PC-3 (cell line): ENCODE results near the gene USH2A. TPM values are rescaled to one million over a fixed set of nuclear protein-coding genes. Genes with fewer than 3 reads are reported as not detected.
A peak's percentile ranks its signal among the peaks of the same experiment; 100 is the strongest.

Experiments
- ATAC-seq: fragments of 200-7000 bp; cut with Tn5 transposase; 2 replicates; pipeline ENCODE4 v1.9.1; 2020; ENCODE audit warnings: mild to moderate bottlenecking, moderate library complexity
- BruUV-seq: library from RNA; stranded (reverse); fragments of 400-500 nt; replicated peaks from 2 replicates; lab custom pipeline; 2021; lab: Mats Ljungman, UMichigan
- CTCF ChIA-PET: fragments of 300-600 bp; sonication (Branson Sonifier 250); formaldehyde crosslinking; loops from one replicate; lab custom pipeline; 2022; ENCODE audit warnings: antibody characterized with exemption; lab: Charles Lee
- POLR2A ChIA-PET: fragments of 300-600 bp; sonication (Branson Sonifier 250); formaldehyde crosslinking; loops from one replicate; lab custom pipeline; 2022; ENCODE audit warnings: antibody characterized with exemption; ENCODE audit not compliant: unreplicated experiment; lab: Charles Lee
- DNase-seq: peaks from one replicate; pipeline ENCODE4 v3.0.0-alpha.2; 2015
- H2AFZ ChIP-seq: fragments of 300-600 bp; sonication (generic); 2 replicates; pipeline ENCODE4 v1.6.0; 2016; ENCODE audit warnings: antibody characterized with exemption, low read length
- H3F3A ChIP-seq: fragments of 300-600 bp; sonication (generic); one replicate; pipeline ENCODE4 v1.6.0; 2017; ENCODE audit warnings: antibody characterized with exemption, low read length, control low read depth, mild to moderate bottlenecking; ENCODE audit not compliant: unreplicated experiment
- H3K27ac ChIP-seq: fragments of 300-600 bp; sonication (generic); 2 replicates; pipeline ENCODE4 v1.5.1; 2016; ENCODE audit warnings: mild to moderate bottlenecking, low read length
- H3K27me3 ChIP-seq: fragments of 300-600 bp; sonication (generic); 2 replicates; pipeline ENCODE4 v1.6.1; 2016; ENCODE audit warnings: low read length, mixed read lengths
- H3K36me3 ChIP-seq: fragments of 300-600 bp; sonication (generic); 2 replicates; pipeline ENCODE4 v1.6.1; 2016; ENCODE audit warnings: low read depth, mixed run types, low read length, mixed read lengths
- H3K4me1 ChIP-seq: fragments of 300-600 bp; sonication (generic); 2 replicates; pipeline ENCODE4 v1.5.1; 2016; ENCODE audit warnings: low read length; ENCODE audit not compliant: insufficient read depth
- H3K4me2 ChIP-seq: fragments of 300-600 bp; sonication (generic); 2 replicates; pipeline ENCODE4 v1.6.0; 2016; ENCODE audit warnings: low read length
- H3K4me3 ChIP-seq: fragments of 300-600 bp; sonication (generic); 2 replicates; pipeline ENCODE4 v1.5.1; 2016; ENCODE audit warnings: mild to moderate bottlenecking, low read length, mixed read lengths
- H3K79me2 ChIP-seq: fragments of 300-600 bp; sonication (generic); 2 replicates; pipeline ENCODE4 v1.6.1; 2017; ENCODE audit warnings: low read length, mixed read lengths
- H3K9ac ChIP-seq: fragments of 300-600 bp; sonication (generic); 2 replicates; pipeline ENCODE4 v1.6.0; 2016; ENCODE audit warnings: mild to moderate bottlenecking, low read length
- H3K9me2 ChIP-seq: fragments of 300-600 bp; sonication (generic); replicated peaks from 2 replicates; pipeline ENCODE4 v1.6.1; 2016; ENCODE audit warnings: mixed run types, low read length, mixed read lengths
- H3K9me3 ChIP-seq: fragments of 300-600 bp; sonication (generic); 2 replicates; pipeline ENCODE4 v1.6.1; 2016; ENCODE audit warnings: low read length, mixed read lengths
- H4K20me1 ChIP-seq: fragments of 300-600 bp; sonication (generic); 2 replicates; pipeline ENCODE4 v1.6.1; 2016; ENCODE audit warnings: low read length, mixed read lengths
- EZH2 ChIP-seq: fragments of 300-600 bp; sonication (generic); IDR thresholded peaks from one replicate; pipeline ENCODE4 v1.6.1; 2017; ENCODE audit warnings: antibody characterized with exemption, mild to moderate bottlenecking, low read length; ENCODE audit not compliant: unreplicated experiment
- EZH2phosphoT487 ChIP-seq: fragments of 300-600 bp; sonication (generic); IDR thresholded peaks from 2 replicates; pipeline ENCODE4 v1.6.1; 2018; ENCODE audit warnings: mild to moderate bottlenecking, antibody characterized with exemption, low read length, borderline replicate concordance
- intact Hi-C: fragments of 100-400 bp; cut with micrococcal nuclease; formaldehyde crosslinking; loops from 2 replicates; pipeline ENCODE4 v1.9.0; 2023
- total RNA-seq: library from RNA; depleted of rRNA; stranded (reverse); fragments of >200 nt; gene quantifications from 2 replicates; pipeline ENCODE4 v1.2.3, GENCODE V29; 2014
- TF ChIP-seq, protein P1 (sequence below): fragments of 300-600 bp; sonication (generic); conservative IDR thresholded peaks from 2 replicates; pipeline ENCODE4 v1.5.1; 2017; ENCODE audit warnings: antibody characterized with exemption, low read depth, mild to moderate bottlenecking, low read length

The USH2A gene
- total RNA-seq, 1 experiment from 2014 or later = not detected

- Histone ChIP-seq H3K36me3 (no peaks in the 10 kb centered on the region), H3K4me2 (peak overlapping the region; percentile 0; the same call in 1 of the 2 replicates), H3K9me2 (no peaks in the 10 kb centered on the region), H3F3A (no peaks in the 10 kb centered on the region), H3K9ac (no peak overlapping the region), H2AFZ (no peak overlapping the region), H3K27ac (no peak overlapping the region), H4K20me1 (no peaks in the 10 kb centered on the region), H3K4me3 (no peak overlapping the region), H3K9me3 (no peaks in the 10 kb centered on the region), H3K4me1 (no peaks in the 10 kb centered on the region), H3K27me3 (peaks cover 91% of the 10 kb centered on the region), H3K79me2 (no peaks in the 10 kb centered on the region)
- ChIA-PET CTCF (no interaction called here), POLR2A (no interaction called here)
- intact Hi-C loops = no loop called here
- no TSS peak for BruUV-seq
- DNase-seq (no peak), ATAC-seq (peak; percentile 66)
- 0 out of 2 replicates have a peak, but pooled peaks have one; percentile 36 for TF ChIP-seq EZH2phosphoT487
- TF ChIP-seq, protein P1, sequence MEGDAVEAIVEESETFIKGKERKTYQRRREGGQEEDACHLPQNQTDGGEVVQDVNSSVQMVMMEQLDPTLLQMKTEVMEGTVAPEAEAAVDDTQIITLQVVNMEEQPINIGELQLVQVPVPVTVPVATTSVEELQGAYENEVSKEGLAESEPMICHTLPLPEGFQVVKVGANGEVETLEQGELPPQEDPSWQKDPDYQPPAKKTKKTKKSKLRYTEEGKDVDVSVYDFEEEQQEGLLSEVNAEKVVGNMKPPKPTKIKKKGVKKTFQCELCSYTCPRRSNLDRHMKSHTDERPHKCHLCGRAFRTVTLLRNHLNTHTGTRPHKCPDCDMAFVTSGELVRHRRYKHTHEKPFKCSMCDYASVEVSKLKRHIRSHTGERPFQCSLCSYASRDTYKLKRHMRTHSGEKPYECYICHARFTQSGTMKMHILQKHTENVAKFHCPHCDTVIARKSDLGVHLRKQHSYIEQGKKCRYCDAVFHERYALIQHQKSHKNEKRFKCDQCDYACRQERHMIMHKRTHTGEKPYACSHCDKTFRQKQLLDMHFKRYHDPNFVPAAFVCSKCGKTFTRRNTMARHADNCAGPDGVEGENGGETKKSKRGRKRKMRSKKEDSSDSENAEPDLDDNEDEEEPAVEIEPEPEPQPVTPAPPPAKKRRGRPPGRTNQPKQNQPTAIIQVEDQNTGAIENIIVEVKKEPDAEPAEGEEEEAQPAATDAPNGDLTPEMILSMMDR = no peak
These were observed 531.8 kb downstream of the USH2A start for GRCh38 chr1:215891266-215892057.

- no TSS peak for BruUV-seq
- no peaks in the 10 kb centered on the region for H3K36me3 ChIP-seq
- no peak overlapping the region for H3K9ac ChIP-seq
- no peaks in the 10 kb centered on the region for H4K20me1 ChIP-seq
- no peaks in the 10 kb centered on the region for H3F3A ChIP-seq
- no peak overlapping the region for H3K4me2 ChIP-seq
- POLR2A ChIA-PET = no interaction called here
- CTCF ChIA-PET = no interaction called here
- no peak overlapping the region for H3K27ac ChIP-seq
- ATAC-seq (no peak), DNase-seq (no peak)
- no peaks in the 10 kb centered on the region for H3K4me1 ChIP-seq
- TF ChIP-seq EZH2phosphoT487 = no peak
- TF ChIP-seq, protein P1 = no peak
- no peak for TF ChIP-seq EZH2
- H3K4me3 ChIP-seq = no peak overlapping the region
- H3K9me2 ChIP-seq = no peaks in the 10 kb centered on the region
- H3K79me2 ChIP-seq = no peaks in the 10 kb centered on the region
- H3K27me3 ChIP-seq = peaks cover 89% of the 10 kb centered on the region
- intact Hi-C loops = no loop called here
- no peak overlapping the region for H2AFZ ChIP-seq
- no peaks in the 10 kb centered on the region for H3K9me3 ChIP-seq
These were observed 532.8 kb downstream of the USH2A start for GRCh38 chr1:215890438-215890837.

DNA sequence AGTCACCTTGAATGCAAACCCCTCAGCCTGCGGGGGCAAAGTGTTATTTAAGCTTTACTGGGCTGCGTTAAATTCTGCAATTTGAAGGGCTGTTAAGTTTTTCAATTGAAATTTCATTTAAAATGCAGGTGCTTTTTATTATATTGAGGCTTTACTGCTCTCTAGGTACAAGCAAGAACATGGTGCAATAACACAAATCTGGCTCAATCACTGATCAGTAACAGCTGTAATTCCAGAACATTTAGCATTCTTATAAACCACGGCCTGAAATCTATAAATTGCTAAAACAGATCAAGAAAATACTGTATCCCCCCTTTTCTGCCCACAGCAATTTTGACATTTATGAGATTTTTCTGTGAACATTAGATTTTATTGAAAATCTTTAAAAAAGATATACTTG is 533.4 kb downstream of the USH2A start:
- Histone ChIP-seq H3K27me3 (peaks cover 89% of the 10 kb centered on the region), H3K4me3 (no peak overlapping the region), H2AFZ (no peak overlapping the region), H3K9ac (no peak overlapping the region), H3K4me1 (no peaks in the 10 kb centered on the region), H3K79me2 (no peaks in the 10 kb centered on the region), H3K9me2 (no peaks in the 10 kb centered on the region), H3F3A (no peaks in the 10 kb centered on the region), H4K20me1 (no peaks in the 10 kb centered on the region), H3K4me2 (no peak overlapping the region), H3K36me3 (no peaks in the 10 kb centered on the region), H3K9me3 (no peaks in the 10 kb centered on the region), H3K27ac (no peak overlapping the region)
- ATAC-seq (no peak), DNase-seq (no peak)
- intact Hi-C loops = no loop called here
- TF ChIP-seq EZH2phosphoT487 (no peak), EZH2 (no peak)
- TF ChIP-seq, protein P1 = no peak
- no TSS peak for BruUV-seq
- ChIA-PET CTCF (no interaction called here), POLR2A (no interaction called here)
